CD14-positive monocyte (primary cell): ENCODE measurements around the gene NKD2. TPM values are rescaled to one million over a fixed set of nuclear protein-coding genes. Genes with fewer than 3 reads are reported as not detected.

Source experiments
- DNase-seq, 3 donors: peaks; one replicate each; pipeline ENCODE4 v3.0.0-alpha.2; 2011 to 2022
- H2AFZ ChIP-seq: 2 replicates; pipeline ENCODE4 v1.6.0; 2012; ENCODE audit warnings: mild to moderate bottlenecking, low read depth, low read length, inconsistent platforms; ENCODE audit not compliant: insufficient read depth, poor library complexity, severe bottlenecking
- H3K27ac ChIP-seq, 2 donors: 1 replicate in 1 of 2; 2 replicates in 1 of 2; pipeline ENCODE4 v1.5.1; 2012 to 2013; ENCODE audit warnings: low read length in 2 of 2, control low read depth in 1 of 2, inconsistent platforms in 1 of 2, low read depth in 1 of 2, mild to moderate bottlenecking in 1 of 2
- H3K27me3 ChIP-seq, 2 donors: one replicate each; pipeline versions ENCODE4 v1.6.0 to v1.6.1; 2011 to 2013; ENCODE audit warnings: low read length in 2 of 2; ENCODE audit not compliant: control insufficient read depth in 2 of 2, insufficient read depth in 2 of 2
- H3K36me3 ChIP-seq, 2 donors: replicated peaks in 1 of 2; 1 replicate in 1 of 2; 2 replicates in 1 of 2; pipeline versions ENCODE4 v1.5.1 to v1.6.1; 2012 to 2013; ENCODE audit warnings: low read length in 2 of 2, control low read depth in 1 of 2, inconsistent platforms in 1 of 2, mild to moderate bottlenecking in 1 of 2; ENCODE audit not compliant: insufficient read depth in 2 of 2, control insufficient read depth in 1 of 2
- H3K4me1 ChIP-seq, 2 donors: 1 replicate in 1 of 2; 2 replicates in 1 of 2; pipeline versions ENCODE4 v1.5.1 to v1.6.1; 2012 to 2013; ENCODE audit warnings: low read length in 2 of 2, control low read depth in 1 of 2, inconsistent platforms in 1 of 2, mild to moderate bottlenecking in 1 of 2, moderate library complexity in 1 of 2; ENCODE audit not compliant: insufficient read depth in 2 of 2, control insufficient read depth in 1 of 2
- H3K4me2 ChIP-seq: replicated peaks from 2 replicates; pipeline ENCODE3; 2012; ENCODE audit warnings: low read length, moderate library complexity, mild to moderate bottlenecking; ENCODE audit not compliant: poor library complexity, severe bottlenecking; ENCODE audit errors: extremely low read depth
- H3K4me3 ChIP-seq, 3 experiments: fragments of 200-600 bp in 1 of 3; sonication (generic) in 1 of 3; replicated peaks in 1 of 3; 1 replicate in 2 of 3; 2 replicates in 1 of 3; pipeline ENCODE4 v1.5.1; 2011 to 2013; ENCODE audit warnings: low read length in 3 of 3, mild to moderate bottlenecking in 3 of 3, control low read depth in 2 of 3, low read depth in 2 of 3, inconsistent platforms in 1 of 3, moderate library complexity in 1 of 3
- H3K79me2 ChIP-seq: 2 replicates; pipeline ENCODE4 v1.6.0; 2012; ENCODE audit warnings: mild to moderate bottlenecking, control low read depth, inconsistent platforms, low read length, moderate library complexity; ENCODE audit not compliant: insufficient read depth
- H3K9ac ChIP-seq: 2 replicates; pipeline ENCODE4 v1.6.0; 2017; ENCODE audit warnings: low read length, mild to moderate bottlenecking; ENCODE audit not compliant: insufficient read depth, poor library complexity, severe bottlenecking
- H3K9me3 ChIP-seq, 2 donors: replicated peaks in 1 of 2; 1 replicate in 1 of 2; 2 replicates in 1 of 2; pipeline versions ENCODE4 v1.5.1 to v1.6.1; 2012 to 2013; ENCODE audit warnings: low read length in 2 of 2, control low read depth in 1 of 2; ENCODE audit not compliant: control insufficient read depth in 1 of 2, insufficient read depth in 1 of 2
- H4K20me1 ChIP-seq: 2 replicates; pipeline ENCODE4 v1.6.0; 2012; ENCODE audit warnings: mild to moderate bottlenecking, low read length, control low read depth, moderate library complexity; ENCODE audit not compliant: insufficient read depth
- H3K27ac Mint-ChIP-seq, 7 donors: one replicate each; pipeline ENCODE4 v1.8.0; 2020; ENCODE audit warnings: mild to moderate bottlenecking in 7 of 7, mixed read lengths in 7 of 7, moderate library complexity in 6 of 7, inconsistent platforms in 2 of 7
- H3K27me3 Mint-ChIP-seq, 3 donors: one replicate each; pipeline ENCODE4 v1.8.0; 2021 to 2022; ENCODE audit warnings: low read depth in 3 of 3, mild to moderate bottlenecking in 3 of 3, mixed read lengths in 3 of 3, moderate library complexity in 3 of 3, inconsistent platforms in 1 of 3
- H3K36me3 Mint-ChIP-seq, 2 donors: one replicate each; pipeline ENCODE4 v1.8.0; 2020; ENCODE audit warnings: mixed read lengths in 2 of 2, inconsistent platforms in 1 of 2, mild to moderate bottlenecking in 1 of 2
- H3K4me1 Mint-ChIP-seq: one replicate; pipeline ENCODE4 v1.8.0; 2020; ENCODE audit warnings: mild to moderate bottlenecking, mixed read lengths
- H3K4me3 Mint-ChIP-seq, 2 donors: one replicate each; pipeline ENCODE4 v1.8.0; 2020; ENCODE audit warnings: mild to moderate bottlenecking in 2 of 2, mixed read lengths in 2 of 2, moderate library complexity in 1 of 2
- H3K9me3 Mint-ChIP-seq, 7 donors: one replicate each; pipeline ENCODE4 v1.8.0; 2020 to 2022; ENCODE audit warnings: mixed read lengths in 7 of 7, mild to moderate bottlenecking in 6 of 7, moderate library complexity in 6 of 7, inconsistent platforms in 2 of 7
- CTCF ChIP-seq: fragments of 200-600 bp; IDR thresholded peaks from one replicate; pipeline ENCODE4 v1.8.0; 2022; ENCODE audit warnings: antibody characterized with exemption, mild to moderate bottlenecking
- WGBS: methylation state at CpG from one replicate; pipeline ENCODE4 v1.1.5; 2013; ENCODE audit warnings: missing lambda C conversion rate; ENCODE audit not compliant: insufficient coverage; 5-methylcytosine and 5-hydroxymethylcytosine counted together
- intact Hi-C, 2 donors: fragments of 100-400 bp; cut with micrococcal nuclease; formaldehyde crosslinking; loops; one replicate each; pipeline versions ENCODE4 v1.15.0 to v1.15.1; 2023
- polyA plus RNA-seq, 3 donors: library from polyadenylated mRNA; depleted of rRNA in 1 of 3; unstranded in 2 of 3; stranded (reverse) in 1 of 3; fragments of 300-500 nt in 2 of 3; fragments of >200 nt in 1 of 3; fragmentation: Illumina TruSeq in 2 of 3; gene quantifications; 1 replicate in 2 of 3; 2 replicates in 1 of 3; pipeline ENCODE4 v1.2.3, GENCODE V29; 2012 to 2021

The NKD2 gene
- polyA plus RNA-seq, 3 donors: not detected

- no peak for DNase-seq
- H3K4me1 Mint-ChIP-seq: no peaks in the 10 kb centered on the region
- H3K36me3 Mint-ChIP-seq: peaks cover 33 to 44% of the 10 kb centered on the region in 2 donors
- Histone ChIP-seq H3K4me1 (no peaks in the 10 kb centered on the region), H3K36me3 (peaks cover 17 to 23% of the 10 kb centered on the region in 2 donors), H3K79me2 (no peaks in the 10 kb centered on the region), H3K4me2 (no peak overlapping the region), H3K4me3 (no peak overlapping the region), H3K9ac (no peak overlapping the region), H3K27me3 (no peaks in the 10 kb centered on the region), H2AFZ (no peak overlapping the region), H3K27ac (no peak overlapping the region), H3K9me3 (no peaks in the 10 kb centered on the region), H4K20me1 (peaks cover 32% of the 10 kb centered on the region)
- WGBS: 96% methylated on average over 11 of the region's 12 CpGs
- no peak for TF ChIP-seq CTCF
- peak overlapping the region in 3 of 7 donors; percentile 3 to 81 (median 4) for H3K27ac Mint-ChIP-seq
- no peaks in the 10 kb centered on the region for H3K27me3 Mint-ChIP-seq
- no peaks in the 10 kb centered on the region for H3K9me3 Mint-ChIP-seq
- H3K4me3 Mint-ChIP-seq: no peak overlapping the region
- intact Hi-C loops: no loop called here
Observed at GRCh38 chr5:1066676-1067075, 58.1 kb downstream of the NKD2 start.

- H4K20me1 ChIP-seq: peaks cover 32% of the 10 kb centered on the region
- 93% methylated on average over 44 of the region's 45 CpGs for WGBS
- no peak for DNase-seq
- H3K4me3 ChIP-seq: no peak overlapping the region
- H2AFZ ChIP-seq: no peak overlapping the region
- Mint-ChIP-seq H3K27ac (peak overlapping the region in 2 of 7 donors; percentile 25 to 81), H3K4me1 (no peaks in the 10 kb centered on the region), H3K36me3 (peaks cover 30 to 40% of the 10 kb centered on the region in 2 donors), H3K9me3 (no peaks in the 10 kb centered on the region), H3K4me3 (no peak overlapping the region), H3K27me3 (no peaks in the 10 kb centered on the region)
- H3K4me2 ChIP-seq: no peak overlapping the region
- TF ChIP-seq CTCF: no peak
- no peaks in the 10 kb centered on the region for H3K9me3 ChIP-seq
- H3K36me3 ChIP-seq: peaks cover 14 to 23% of the 10 kb centered on the region in 2 donors
- intact Hi-C loops: no loop called here
- no peaks in the 10 kb centered on the region for H3K27me3 ChIP-seq
- no peaks in the 10 kb centered on the region for H3K79me2 ChIP-seq
- no peaks in the 10 kb centered on the region for H3K4me1 ChIP-seq
- H3K9ac ChIP-seq: no peak overlapping the region
- H3K27ac ChIP-seq: no peak overlapping the region
Observed at GRCh38 chr5:1067141-1068121, 58.8 kb downstream of the NKD2 start.
